ENCODE data around the gene MED12L.

GRCh38 chr3:151395806-151396205 lies 310.3 kb downstream of the MED12L start:
- no peak for TF ChIP-seq CTCF (IDR thresholded peaks at IDR 0.05)
- TF ChIP-seq POLR2A (IDR thresholded peaks at IDR 0.05) = no peak

Data from Peyer's patch (tissue), 4 donors.